Transverse colon (tissue), 4 donors: Measurements from ENCODE around the gene HSDL2. TPM values are rescaled to one million over a fixed set of nuclear protein-coding genes. Genes with fewer than 3 reads are reported as not detected.

ENCODE experiments used
- DNase-seq: peaks from one replicate; pipeline ENCODE4 v3.0.0-alpha.2; 2019
- H3K27ac ChIP-seq, 4 donors: fragments of 200-600 bp; sonication (generic); 2 replicates each; pipeline ENCODE4 v1.5.1; 2016 to 2018; ENCODE audit warnings: inconsistent platforms in 4 of 4
- H3K27me3 ChIP-seq: fragments of 200-600 bp; sonication (generic); 2 replicates; pipeline ENCODE4 v1.5.1; 2017; ENCODE audit warnings: inconsistent platforms
- H3K36me3 ChIP-seq, 4 donors: fragments of 200-600 bp; sonication (generic); 2 replicates each; pipeline ENCODE4 v1.5.1; 2017 to 2019; ENCODE audit warnings: inconsistent platforms in 4 of 4
- H3K4me1 ChIP-seq, 4 donors: fragments of 200-600 bp; sonication (generic); 2 replicates each; pipeline ENCODE4 v1.5.1; 2017 to 2020; ENCODE audit warnings: inconsistent platforms in 4 of 4
- H3K4me3 ChIP-seq, 4 donors: fragments of 200-600 bp; sonication (generic); 1 replicate in 1 of 4; 2 replicates in 3 of 4; pipeline versions ENCODE4 v1.5.1 to v1.6.1; 2017 to 2019; ENCODE audit warnings: inconsistent platforms in 4 of 4
- H3K9me3 ChIP-seq, 2 donors: fragments of 200-600 bp; sonication (generic); 2 replicates each; pipeline ENCODE4 v1.5.1; 2017 to 2019; ENCODE audit warnings: inconsistent platforms in 2 of 2
- CTCF ChIP-seq, 5 experiments: fragments of 200-600 bp in 3 of 5; fragments of 450-650 bp in 2 of 5; sonication (generic) in 3 of 5; IDR thresholded peaks; 1 replicate in 2 of 5; 2 replicates in 3 of 5; pipeline ENCODE4 v1.5.1; 2016 to 2017; ENCODE audit warnings: antibody characterized with exemption in 5 of 5, inconsistent platforms in 3 of 5, mild to moderate bottlenecking in 2 of 5, moderate library complexity in 1 of 5
- EP300 ChIP-seq: sonication (generic); formaldehyde crosslinking; IDR thresholded peaks from one replicate; pipeline ENCODE4 v1.6.1; 2017; ENCODE audit warnings: antibody characterized with exemption, low read depth
- POLR2A ChIP-seq: fragments of 450-650 bp; IDR thresholded peaks from one replicate; pipeline ENCODE4 v1.6.1; 2016; ENCODE audit warnings: antibody characterized with exemption, mild to moderate bottlenecking, moderate library complexity
- POLR2AphosphoS5 ChIP-seq, 3 donors: sonication (generic); formaldehyde crosslinking; IDR thresholded peaks; one replicate each; pipeline ENCODE4 v1.6.1; 2016; ENCODE audit warnings: antibody characterized with exemption in 3 of 3
- WGBS, 2 donors: methylation state at CpG; one replicate each; pipeline ENCODE4 v1.1.5; 2018; ENCODE audit warnings: low coverage in 1 of 2; 5-methylcytosine and 5-hydroxymethylcytosine counted together
- in situ Hi-C, 4 donors: fragments of 200-750 bp; cut with MboI; loops; one replicate each; pipeline versions ENCODE4 v1.15.0 to v1.15.1; 2017; ENCODE audit warnings: low sequenced_read_pairs in 3 of 4, low pct_ligation_motif_present in 1 of 4, low pct_unique_long_range_greater_than_20kb in 1 of 4
- intact Hi-C: fragments of 100-400 bp; cut with DNase I; formaldehyde crosslinking; loops from one replicate; pipeline ENCODE4 v1.15.1; 2023; ENCODE audit warnings: low total_unique reads
- total RNA-seq, 4 donors: library from RNA; depleted of rRNA; stranded (reverse); fragments of >200 nt; gene quantifications; one replicate each; pipeline ENCODE4 v1.1.0, GENCODE V29; 2016

Gene HSDL2
- total RNA-seq, 4 donors from 2014 or later: 24.9 to 46.4 (median 28.8) TPM

GRCh38 chr9:112495614-112496013 is 115.7 kb downstream of the HSDL2 start:
- H3K4me1 ChIP-seq: no peaks in the 10 kb centered on the region
- DNase-seq: no peak
- TF ChIP-seq EP300 (no peak), POLR2AphosphoS5 (IDR thresholded peaks at IDR 0.05) (no peak), POLR2A (no peak), CTCF (IDR thresholded peaks at IDR 0.05) (no peak)
- H3K4me3 ChIP-seq: no peak overlapping the region
- WGBS, 2 donors: 92% methylated on average over 4 of the region's 4 CpGs; no CpG with 5 or more reads in 1 of the 2 donors
- intact Hi-C loops (no loop called here), in situ Hi-C loops (no loop called here)
- H3K36me3 ChIP-seq: peaks cover 0 to 16% (median 0%) of the 10 kb centered on the region in 4 donors
- H3K27me3 ChIP-seq: no peaks in the 10 kb centered on the region
- H3K27ac ChIP-seq: no peak overlapping the region
- peaks cover 8 to 23% of the 10 kb centered on the region in 2 donors for H3K9me3 ChIP-seq

GRCh38 chr9:112496074-112496722 is 116.3 kb downstream of the HSDL2 start:
- Histone ChIP-seq H3K9me3 (peaks cover 8 to 23% of the 10 kb centered on the region in 2 donors), H3K36me3 (peaks cover 0 to 16% (median 0%) of the 10 kb centered on the region in 4 donors), H3K27ac (no peak overlapping the region), H3K4me1 (no peaks in the 10 kb centered on the region), H3K4me3 (no peak overlapping the region), H3K27me3 (no peaks in the 10 kb centered on the region)
- DNase-seq: no peak
- TF ChIP-seq CTCF (IDR thresholded peaks at IDR 0.05) (no peak), POLR2A (no peak), POLR2AphosphoS5 (IDR thresholded peaks at IDR 0.05) (no peak), EP300 (no peak)
- in situ Hi-C loops: no loop called here
- 72 to 80% methylated on average over 3 of the region's 3 CpGs for WGBS, 2 donors
- intact Hi-C loops: no loop called here

GRCh38 chr9:112500842-112501241 is 120.9 kb downstream of the HSDL2 start:
- H3K4me1 ChIP-seq: peaks cover 0 to 6% (median 0%) of the 10 kb centered on the region in 4 donors
- H3K9me3 ChIP-seq: no peaks in the 10 kb centered on the region
- no peaks in the 10 kb centered on the region for H3K36me3 ChIP-seq
- 100% methylated on average over 2 of the region's 2 CpGs; no CpG with 5 or more reads in 1 of the 2 donors for WGBS, 2 donors
- no peak for DNase-seq
- in situ Hi-C loops: no loop called here
- intact Hi-C loops: no loop called here
- H3K27ac ChIP-seq: no peak overlapping the region
- H3K4me3 ChIP-seq: no peak overlapping the region
- H3K27me3 ChIP-seq: no peaks in the 10 kb centered on the region
- TF ChIP-seq CTCF (IDR thresholded peaks at IDR 0.05) (no peak), EP300 (no peak), POLR2A (no peak), POLR2AphosphoS5 (IDR thresholded peaks at IDR 0.05) (no peak)

GRCh38 chr9:112501287-112501686 is 121.4 kb downstream of the HSDL2 start:
- intact Hi-C loops (no loop called here), in situ Hi-C loops (no loop called here)
- peaks cover 0 to 9% (median 0%) of the 10 kb centered on the region in 4 donors for H3K4me1 ChIP-seq
- no peaks in the 10 kb centered on the region for H3K36me3 ChIP-seq
- H3K27me3 ChIP-seq: no peaks in the 10 kb centered on the region
- H3K27ac ChIP-seq: no peak overlapping the region
- no peak overlapping the region for H3K4me3 ChIP-seq
- TF ChIP-seq CTCF (IDR thresholded peaks at IDR 0.05): no peak
- no peak for TF ChIP-seq POLR2A
- no peak for TF ChIP-seq EP300
- no peak for TF ChIP-seq POLR2AphosphoS5 (IDR thresholded peaks at IDR 0.05)
- DNase-seq: no peak
- no peaks in the 10 kb centered on the region for H3K9me3 ChIP-seq
- WGBS, 2 donors: 93 to 97% methylated on average over 8 of the region's 8 CpGs
